ENCODE results near the gene RASA3. TPM values are rescaled to one million over a fixed set of nuclear protein-coding genes. Genes with fewer than 3 reads are reported as not detected.

The RASA3 gene
- total RNA-seq, 2 donors from 2014 or later, result 8.6 to 12.5 TPM

- Histone ChIP-seq H3K27ac (no peak overlapping the region), H3K9me3 (no peaks in the 10 kb centered on the region), H3K36me3 (no peaks in the 10 kb centered on the region), H3K4me1 (replicated peaks) (no peaks in the 10 kb centered on the region), H3K27me3 (replicated peaks; ENCODE audit: insufficient read depth) (no peaks in the 10 kb centered on the region), H3K4me3 (no peak overlapping the region)
- no peak for DNase-seq (ENCODE audit: low spot score)
- 66% methylated on average over 5 of the region's 10 CpGs for WGBS
- intact Hi-C loops (cut with DNase I), result no loop called here
- TF ChIP-seq POLR2AphosphoS5 (IDR thresholded peaks at IDR 0.05), result no peak
- no peak for TF ChIP-seq POLR2A (IDR thresholded peaks at IDR 0.05)
These were observed 132.9 kb downstream of the RASA3 start for GRCh38 chr13:113999618-113999910.

GRCh38 chr13:113998781-113999617 is 133.4 kb downstream of the RASA3 start:
- H3K9me3 ChIP-seq, result no peaks in the 10 kb centered on the region
- intact Hi-C loops (cut with DNase I), result no loop called here
- no peaks in the 10 kb centered on the region for H3K27me3 ChIP-seq (replicated peaks; ENCODE audit: insufficient read depth)
- H3K4me3 ChIP-seq, result no peak overlapping the region
- no peaks in the 10 kb centered on the region for H3K36me3 ChIP-seq
- no peak for DNase-seq (ENCODE audit: low spot score)
- no peak for TF ChIP-seq POLR2A (IDR thresholded peaks at IDR 0.05)
- H3K4me1 ChIP-seq (replicated peaks), result no peaks in the 10 kb centered on the region
- H3K27ac ChIP-seq, result no peak overlapping the region
- 77% methylated on average over 42 of the region's 42 CpGs for WGBS

GRCh38 chr13:113997845-113998751 is 134.3 kb downstream of the RASA3 start:
- Histone ChIP-seq H3K4me1 (replicated peaks) (no peaks in the 10 kb centered on the region), H3K27ac (no peak overlapping the region), H3K36me3 (no peaks in the 10 kb centered on the region), H3K27me3 (replicated peaks; ENCODE audit: insufficient read depth) (no peaks in the 10 kb centered on the region), H3K4me3 (no peak overlapping the region), H3K9me3 (no peaks in the 10 kb centered on the region)
- 73% methylated on average over 29 of the region's 29 CpGs for WGBS
- TF ChIP-seq POLR2AphosphoS5 (IDR thresholded peaks at IDR 0.05) (no peak), CTCF (IDR thresholded peaks at IDR 0.05) (no peak), POLR2A (IDR thresholded peaks at IDR 0.05) (no peak)
- intact Hi-C loops (cut with DNase I), result no loop called here
- no peak for DNase-seq (ENCODE audit: low spot score)

GRCh38 chr13:113996912-113997745 is 135.3 kb downstream of the RASA3 start:
- no peak overlapping the region for H3K4me3 ChIP-seq
- 96% methylated on average over 13 of the region's 13 CpGs for WGBS
- intact Hi-C loops (cut with DNase I), result no loop called here
- no peaks in the 10 kb centered on the region for H3K27me3 ChIP-seq (replicated peaks; ENCODE audit: insufficient read depth)
- TF ChIP-seq POLR2AphosphoS5 (IDR thresholded peaks at IDR 0.05) (no peak), CTCF (IDR thresholded peaks at IDR 0.05) (no peak), POLR2A (IDR thresholded peaks at IDR 0.05) (no peak)
- no peak overlapping the region for H3K27ac ChIP-seq
- H3K9me3 ChIP-seq, result no peaks in the 10 kb centered on the region
- no peaks in the 10 kb centered on the region for H3K4me1 ChIP-seq (replicated peaks)
- no peaks in the 10 kb centered on the region for H3K36me3 ChIP-seq
- no peak for DNase-seq (ENCODE audit: low spot score)

GRCh38 chr13:113996081-113996911 is 136.1 kb downstream of the RASA3 start:
- H3K9me3 ChIP-seq, result no peaks in the 10 kb centered on the region
- no peak overlapping the region for H3K4me3 ChIP-seq
- H3K27ac ChIP-seq, result no peak overlapping the region
- H3K27me3 ChIP-seq (replicated peaks; ENCODE audit: insufficient read depth), result no peaks in the 10 kb centered on the region
- TF ChIP-seq POLR2AphosphoS5 (IDR thresholded peaks at IDR 0.05) (no peak), POLR2A (IDR thresholded peaks at IDR 0.05) (no peak), CTCF (IDR thresholded peaks at IDR 0.05) (no peak)
- no peaks in the 10 kb centered on the region for H3K36me3 ChIP-seq
- DNase-seq (ENCODE audit: low spot score), result no peak
- intact Hi-C loops (cut with DNase I), result no loop called here
- WGBS, result 89% methylated on average over 35 of the region's 38 CpGs
- H3K4me1 ChIP-seq (replicated peaks), result no peaks in the 10 kb centered on the region
